SK-N-MC (cell line): ENCODE measurements around the gene FIP1L1.

Experiments used
- EZH2 ChIP-seq: fragments of 200-600 bp; sonication (generic); IDR thresholded peaks from one replicate; pipeline ENCODE4 v1.6.1; 2017; ENCODE audit warnings: antibody characterized with exemption
- POLR2AphosphoS5 ChIP-seq: IDR thresholded peaks from 2 replicates; pipeline ENCODE4 v1.6.1; 2012; ENCODE audit warnings: mild to moderate bottlenecking, low read depth, low read length, borderline replicate concordance

- TF ChIP-seq POLR2AphosphoS5 (no peak), EZH2 (no peak)
Observed at GRCh38 chr4:53500546-53500945, 123.1 kb downstream of the FIP1L1 start.
